Endodermal cell (in vitro differentiated cells): ENCODE data around the gene CER1. TPM values are rescaled to one million over a fixed set of nuclear protein-coding genes. Genes with fewer than 3 reads are reported as not detected.
A peak's percentile ranks its signal among the peaks of the same experiment; 100 is the strongest.

Source experiments
- DNase-seq: peaks from one replicate; pipeline ENCODE4 v3.0.0-alpha.2; 2017
- H3K27ac ChIP-seq: 2 replicates; pipeline ENCODE4 v1.5.1; 2013; ENCODE audit warnings: mild to moderate bottlenecking, low read depth, low read length, moderate library complexity
- H3K27me3 ChIP-seq: 2 replicates; pipeline ENCODE4 v1.6.1; 2013; ENCODE audit warnings: mild to moderate bottlenecking, low read length, moderate library complexity; ENCODE audit not compliant: insufficient read depth, control insufficient read depth, poor library complexity, severe bottlenecking
- H3K36me3 ChIP-seq: 2 replicates; pipeline ENCODE4 v1.7.0; 2013; ENCODE audit warnings: mild to moderate bottlenecking, low read length, moderate library complexity; ENCODE audit not compliant: control insufficient read depth, insufficient read depth
- H3K4me1 ChIP-seq: one replicate; pipeline ENCODE4 v1.7.0; 2013; ENCODE audit warnings: low read length; ENCODE audit not compliant: control insufficient read depth, insufficient read depth
- H3K4me3 ChIP-seq: 2 replicates; pipeline ENCODE4 v1.5.1; 2013; ENCODE audit warnings: mild to moderate bottlenecking, low read length, moderate library complexity
- H3K9ac ChIP-seq: 2 replicates; pipeline ENCODE4 v1.6.1; 2013; ENCODE audit warnings: mild to moderate bottlenecking, low read length, moderate library complexity; ENCODE audit not compliant: poor library complexity, severe bottlenecking; ENCODE audit errors: extremely low read depth
- H3K9me3 ChIP-seq: 2 replicates; pipeline ENCODE4 v1.6.1; 2013; ENCODE audit warnings: mild to moderate bottlenecking, low read length, moderate library complexity; ENCODE audit not compliant: control insufficient read depth
- H3K27ac Mint-ChIP-seq: 2 replicates; pipeline ENCODE4 v1.8.0; 2020; ENCODE audit warnings: mixed read lengths
- H3K27me3 Mint-ChIP-seq: 2 replicates; pipeline ENCODE4 v1.8.0; 2021; ENCODE audit warnings: mild to moderate bottlenecking, mixed read lengths; ENCODE audit not compliant: insufficient read depth
- H3K36me3 Mint-ChIP-seq: 2 replicates; pipeline ENCODE4 v1.8.0; 2020; ENCODE audit warnings: low read depth, mixed read lengths
- H3K4me1 Mint-ChIP-seq: 2 replicates; pipeline ENCODE4 v1.8.0; 2020; ENCODE audit warnings: mixed read lengths
- H3K4me3 Mint-ChIP-seq: 2 replicates; pipeline ENCODE4 v1.8.0; 2020; ENCODE audit warnings: mild to moderate bottlenecking, moderate library complexity, mixed read lengths
- H3K9me3 Mint-ChIP-seq: 2 replicates; pipeline ENCODE4 v1.8.0; 2020; ENCODE audit warnings: mild to moderate bottlenecking, mixed read lengths
- CTCF ChIP-seq: fragments of 200-600 bp; sonication (generic); conservative IDR thresholded peaks from 2 replicates; pipeline ENCODE4 v1.5.0; 2021; ENCODE audit warnings: antibody characterized with exemption, mild to moderate bottlenecking
- WGBS, 2 experiments: methylation state at CpG; one replicate each; pipeline versions ENCODE4 v1.1.5 to v1.1.7; 2013; ENCODE audit warnings: missing lambda C conversion rate in 2 of 2, mixed read lengths in 1 of 2; ENCODE audit not compliant: insufficient coverage in 1 of 2, insufficient read length in 1 of 2; 5-methylcytosine and 5-hydroxymethylcytosine counted together
- total RNA-seq, 2 donors: library from RNA; stranded (reverse); fragmentation: NEBNext Ultra II Directional in 1 of 2; extraction: Animal tissue kit (Norgen Biotek cat#: 25700) in 1 of 2; gene quantifications; 2 replicates in 1 of 2; 3 replicates in 1 of 2; pipeline ENCODE4 v1.2.1, GENCODE V29; 2021

CER1 gene
- total RNA-seq, 2 donors from 2014 or later = 694 to 2,562 TPM

DNA sequence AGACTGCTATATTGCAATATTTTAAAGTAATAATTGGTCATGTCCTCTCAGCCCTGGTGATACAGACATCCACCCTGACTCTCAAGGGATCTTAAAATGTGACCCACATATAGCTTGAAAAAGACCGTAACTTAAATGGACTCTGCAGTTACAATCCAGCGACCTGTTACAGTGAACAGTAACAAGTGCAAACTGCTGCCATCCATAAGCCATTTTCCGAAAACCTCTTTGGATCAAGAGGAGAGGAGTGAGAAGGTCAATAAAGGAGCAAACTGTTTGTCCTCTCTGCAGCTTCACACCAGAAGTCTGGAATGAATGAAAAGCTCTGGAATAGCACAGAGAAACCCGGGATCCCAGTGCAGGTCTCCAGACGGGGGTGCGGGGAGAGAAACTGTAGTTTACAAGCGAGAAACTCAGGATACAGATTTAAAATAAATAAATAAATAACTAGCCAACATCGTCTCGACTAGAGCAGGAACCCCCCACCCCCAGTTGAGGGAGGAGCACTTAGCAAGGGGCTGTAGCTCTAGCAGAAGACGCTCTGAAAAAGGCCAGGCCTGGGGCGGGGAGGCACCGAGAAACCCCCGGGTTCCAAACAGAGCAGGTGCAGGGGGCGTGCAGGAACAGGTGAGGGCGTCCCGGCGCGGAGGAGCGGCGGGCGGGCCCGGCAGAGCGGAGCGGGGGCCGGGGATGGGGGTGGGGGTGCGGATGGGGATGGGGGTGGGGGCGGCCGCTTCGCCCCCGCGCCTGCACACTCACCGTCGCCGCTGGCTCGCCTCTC is 29.9 kb downstream of the CER1 start:
- H3K9me3 ChIP-seq = no peaks in the 10 kb centered on the region
- DNase-seq = peak; percentile 84
- peak overlapping the region; percentile 96 for H3K27ac Mint-ChIP-seq

DNA sequence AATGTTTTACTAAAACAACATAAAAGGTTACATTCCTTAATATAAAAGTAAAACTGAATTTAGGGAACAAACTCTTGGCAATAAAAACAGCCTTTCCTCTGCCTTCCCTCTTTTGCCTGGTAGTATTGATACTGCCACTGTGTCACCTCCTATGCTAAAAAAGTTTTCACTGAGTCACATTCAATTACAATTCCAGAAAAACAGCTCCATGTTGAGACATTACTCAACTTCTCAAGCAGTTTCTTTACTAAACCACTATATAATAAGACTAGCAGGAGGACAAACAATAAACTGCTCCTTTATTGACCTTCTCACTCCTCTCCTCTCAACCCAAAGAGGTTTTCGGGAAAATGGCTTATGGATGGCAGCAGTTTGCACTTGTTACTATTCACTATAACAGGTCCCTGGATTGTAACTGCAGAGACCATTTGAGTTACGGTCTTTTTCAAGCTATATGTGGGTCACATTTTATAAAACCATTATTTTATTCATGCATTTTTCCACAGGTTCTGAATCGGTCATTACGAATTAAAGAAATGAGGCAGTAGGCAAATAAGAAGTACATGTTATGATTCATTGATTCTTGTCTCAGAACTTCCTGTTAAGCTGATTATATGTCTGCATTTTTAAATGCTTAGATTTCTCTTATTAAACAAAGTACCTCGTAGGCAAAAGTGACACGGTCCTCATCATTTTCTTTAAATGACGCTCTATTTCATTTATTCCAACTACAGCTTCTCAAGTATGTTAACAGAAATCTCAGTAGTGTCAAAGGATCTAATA is 31.4 kb downstream of the CER1 start:
- Histone ChIP-seq H3K27ac (no peak overlapping the region), H3K36me3 (peaks cover 65% of the 10 kb centered on the region), H3K4me3 (no peak overlapping the region), H3K9me3 (no peaks in the 10 kb centered on the region), H3K4me1 (peaks cover 2% of the 10 kb centered on the region), H3K9ac (no peak overlapping the region), H3K27me3 (no peaks in the 10 kb centered on the region)
- 91 to 93% methylated on average over 3 to 7 of the region's 7 CpGs for WGBS, 2 experiments
- TF ChIP-seq CTCF = no peak
- peaks cover 43% of the 10 kb centered on the region for H3K36me3 Mint-ChIP-seq
- H3K27ac Mint-ChIP-seq = no peak overlapping the region
- H3K27me3 Mint-ChIP-seq = no peaks in the 10 kb centered on the region
- no peak for DNase-seq
- H3K4me1 Mint-ChIP-seq = peaks cover 24% of the 10 kb centered on the region
- H3K9me3 Mint-ChIP-seq = peaks cover under 1% of the 10 kb centered on the region
- H3K4me3 Mint-ChIP-seq = no peak overlapping the region

More for the DNA sequence above, 29.9 kb downstream of the CER1 start:
- Mint-ChIP-seq H3K9me3 (no peaks in the 10 kb centered on the region), H3K4me3 (peak overlapping the region; percentile 86), H3K27me3 (no peaks in the 10 kb centered on the region), H3K36me3 (peaks cover 35% of the 10 kb centered on the region), H3K4me1 (peaks cover 27% of the 10 kb centered on the region)
- Histone ChIP-seq H3K27me3 (no peaks in the 10 kb centered on the region), H3K36me3 (peaks cover 65% of the 10 kb centered on the region), H3K27ac (no peak overlapping the region), H3K4me3 (peak overlapping the region; percentile 70), H3K9ac (peak overlapping the region; percentile 35), H3K4me1 (peaks cover 2% of the 10 kb centered on the region)
- WGBS, 2 experiments = 8 to 44% methylated on average over 3 to 22 of the region's 35 CpGs
- TF ChIP-seq CTCF = no peak

DNA sequence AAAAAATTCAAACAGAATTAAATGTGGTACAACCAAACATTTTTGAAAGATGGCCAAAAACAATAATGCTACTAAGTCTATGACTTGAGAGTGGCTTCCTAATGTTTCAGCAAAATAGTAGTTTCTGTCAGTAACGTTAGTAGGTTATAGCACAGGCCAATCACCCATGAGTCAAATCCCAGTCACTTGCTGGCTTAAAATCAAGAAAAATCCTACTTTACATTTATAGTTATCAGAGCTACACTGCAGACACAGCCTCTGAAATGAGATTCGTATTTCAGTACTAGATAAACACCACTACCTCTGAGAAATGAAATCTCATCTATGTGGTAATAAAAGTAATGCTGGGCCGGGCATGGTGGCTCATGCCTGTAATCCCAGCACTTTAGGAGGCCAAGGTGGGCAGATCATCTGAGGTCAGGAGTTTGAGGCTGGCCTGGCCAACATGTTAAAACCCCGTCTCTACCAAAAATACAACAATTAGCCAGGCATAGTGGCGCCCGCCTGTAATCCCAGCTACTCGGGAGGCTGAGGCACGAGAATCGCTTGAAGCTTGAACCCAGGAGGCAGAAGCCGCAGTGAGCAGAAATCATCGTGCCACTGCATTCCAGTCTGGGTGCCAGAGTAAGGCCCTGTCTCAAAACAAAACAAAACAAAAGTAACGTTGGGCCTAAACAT is 35.4 kb downstream of the CER1 start:
- Mint-ChIP-seq H3K27me3 (no peaks in the 10 kb centered on the region), H3K36me3 (peaks cover 62% of the 10 kb centered on the region), H3K27ac (no peak overlapping the region), H3K4me1 (peaks cover 14% of the 10 kb centered on the region), H3K4me3 (no peak overlapping the region), H3K9me3 (peaks cover 8% of the 10 kb centered on the region)
- 96 to 100% methylated on average over 3 to 12 of the region's 12 CpGs for WGBS, 2 experiments
- Histone ChIP-seq H3K36me3 (peaks cover 47% of the 10 kb centered on the region), H3K4me1 (peaks cover 2% of the 10 kb centered on the region), H3K9me3 (no peaks in the 10 kb centered on the region), H3K9ac (no peak overlapping the region), H3K4me3 (no peak overlapping the region), H3K27ac (no peak overlapping the region), H3K27me3 (no peaks in the 10 kb centered on the region)
- no peak for DNase-seq
- no peak for TF ChIP-seq CTCF
